ENCODE data around the gene C20orf204.
A peak's percentile ranks its signal among the peaks of the same experiment; 100 is the strongest.

The C20orf204 gene

DNA sequence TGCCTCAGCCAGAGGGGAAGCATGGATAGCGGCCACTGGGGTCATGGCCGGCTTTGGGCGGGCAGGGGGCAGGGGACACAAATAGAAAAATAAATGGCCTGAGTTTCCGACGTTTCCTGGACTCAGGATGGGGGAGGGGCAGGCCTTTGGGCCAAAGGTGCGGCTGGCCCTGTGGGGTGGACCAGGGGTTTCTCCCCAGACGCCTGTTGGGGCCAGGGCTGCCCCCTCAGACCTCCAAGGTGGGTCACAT is 20.6 kb downstream of the C20orf204 start:
- no peak for DNase-seq (ENCODE audit: low read depth, low spot score)

DNA sequence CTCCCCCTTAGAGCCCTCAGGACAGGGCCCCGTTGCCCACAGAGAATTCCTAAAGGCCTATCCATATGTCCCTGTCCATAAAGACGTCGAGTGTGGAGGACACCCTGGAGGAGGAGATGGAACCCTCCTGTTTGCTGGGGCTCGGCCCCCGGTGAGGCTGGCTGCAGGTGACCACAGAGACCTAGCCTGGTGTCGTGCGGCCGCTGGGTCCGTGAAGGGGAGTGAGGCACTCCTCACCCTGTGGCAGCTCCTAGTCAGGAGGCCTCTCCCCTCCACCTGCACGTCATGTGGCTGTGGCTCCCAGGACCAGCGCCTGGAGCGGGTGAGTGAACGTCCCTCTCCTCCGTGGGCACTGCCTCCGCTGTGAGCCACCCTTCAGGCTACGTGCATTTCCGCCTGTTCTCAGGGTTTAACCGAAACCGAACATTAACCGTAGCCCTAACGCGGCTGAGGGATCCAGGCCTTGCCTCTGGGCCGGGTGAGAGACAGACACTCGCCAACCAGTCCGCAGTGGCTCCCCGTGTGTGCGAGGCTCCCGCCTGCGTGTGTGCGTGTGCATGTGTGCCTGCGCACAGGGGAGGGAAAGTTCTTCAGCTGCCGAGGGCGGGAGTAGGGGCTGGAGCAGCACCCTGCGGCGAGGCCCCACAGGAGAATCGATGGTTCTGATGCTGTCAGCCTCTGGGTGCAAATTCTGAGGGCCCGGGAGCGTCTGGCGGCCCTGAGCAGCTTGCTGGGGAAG is 21.1 kb downstream of the C20orf204 start:
- no peak for DNase-seq (ENCODE audit: low read depth, low spot score)

DNA sequence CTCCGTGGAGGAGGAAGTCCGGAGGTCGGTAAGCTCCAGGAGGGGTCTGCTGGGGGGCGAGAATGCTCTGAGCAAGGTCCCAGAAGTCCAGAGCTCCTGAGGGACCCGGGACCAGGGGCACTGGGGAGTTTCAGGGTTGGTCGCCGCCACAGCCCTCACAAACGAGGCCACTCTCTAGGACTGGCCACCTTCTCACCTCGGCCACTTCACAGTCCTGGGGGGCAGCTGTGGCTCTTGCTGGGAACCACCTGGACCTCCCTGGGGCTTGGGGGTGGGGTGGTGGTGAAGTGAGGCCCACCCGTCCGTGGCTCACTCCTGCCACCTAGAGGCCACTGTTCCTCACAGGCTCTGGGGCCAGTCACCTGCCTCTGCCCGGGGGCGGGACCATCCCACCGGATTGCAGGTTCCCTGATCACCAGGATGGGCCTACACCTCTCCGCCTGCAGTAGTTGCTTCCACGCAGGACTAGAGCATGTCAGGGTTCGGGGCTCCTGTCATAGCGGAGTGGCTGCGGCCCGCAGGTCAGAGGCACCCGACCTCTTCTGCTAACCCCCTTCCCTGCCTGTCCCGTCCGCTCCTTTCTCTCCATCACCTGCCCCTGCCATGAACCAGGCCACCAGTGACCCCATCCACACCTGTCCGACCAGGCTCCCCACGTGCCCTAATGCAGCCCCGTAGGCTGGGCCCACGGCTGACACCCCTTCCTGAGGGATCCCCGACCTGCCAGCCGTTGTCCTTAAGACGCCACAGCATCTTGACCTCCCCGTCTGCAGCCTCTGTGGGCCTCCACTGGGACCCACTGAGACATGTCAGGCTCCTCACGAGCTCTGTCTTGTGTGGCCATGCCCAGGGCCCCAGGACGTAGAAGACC is 21.9 kb downstream of the C20orf204 start:
- peak; percentile 90 for DNase-seq (ENCODE audit: low read depth, low spot score)

DNA sequence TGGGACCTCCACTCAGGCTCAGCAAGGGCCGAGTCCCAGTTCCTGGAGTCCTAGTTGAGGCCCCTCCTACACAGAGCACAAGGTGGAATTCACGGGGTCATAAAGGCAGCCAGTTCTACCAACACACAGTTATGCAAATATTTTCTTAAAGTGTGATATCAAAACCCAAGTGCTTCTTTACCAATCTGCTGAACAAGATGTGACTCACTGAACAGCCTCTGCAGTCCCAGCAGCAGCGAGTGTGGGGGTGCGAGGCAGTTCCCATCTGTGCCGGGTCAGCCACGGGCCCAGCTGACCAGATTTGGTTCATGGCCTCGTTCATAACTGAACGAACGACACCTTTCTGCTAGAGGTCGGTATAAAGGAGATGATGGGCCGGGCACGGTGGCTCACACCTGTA is 22.6 kb downstream of the C20orf204 start:
- no peak for DNase-seq (ENCODE audit: low read depth, low spot score)

DNA sequence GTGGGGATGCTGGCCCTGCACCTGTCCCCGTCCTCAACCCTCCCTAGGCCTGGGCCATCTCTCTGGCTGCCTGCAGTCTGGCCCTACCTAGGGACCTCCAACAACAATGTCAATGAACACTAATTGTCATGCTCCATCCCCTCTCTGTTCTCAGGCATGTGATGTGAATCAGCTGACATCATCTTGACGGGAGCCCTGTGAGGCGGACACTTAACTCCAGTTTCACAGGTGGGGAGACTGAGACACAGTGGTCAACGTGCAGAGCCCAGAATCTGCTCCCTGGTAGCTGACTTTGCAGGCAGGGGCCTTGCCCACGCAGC is 26.3 kb downstream of the C20orf204 start:
- no peak for DNase-seq (ENCODE audit: low read depth, low spot score)

DNA sequence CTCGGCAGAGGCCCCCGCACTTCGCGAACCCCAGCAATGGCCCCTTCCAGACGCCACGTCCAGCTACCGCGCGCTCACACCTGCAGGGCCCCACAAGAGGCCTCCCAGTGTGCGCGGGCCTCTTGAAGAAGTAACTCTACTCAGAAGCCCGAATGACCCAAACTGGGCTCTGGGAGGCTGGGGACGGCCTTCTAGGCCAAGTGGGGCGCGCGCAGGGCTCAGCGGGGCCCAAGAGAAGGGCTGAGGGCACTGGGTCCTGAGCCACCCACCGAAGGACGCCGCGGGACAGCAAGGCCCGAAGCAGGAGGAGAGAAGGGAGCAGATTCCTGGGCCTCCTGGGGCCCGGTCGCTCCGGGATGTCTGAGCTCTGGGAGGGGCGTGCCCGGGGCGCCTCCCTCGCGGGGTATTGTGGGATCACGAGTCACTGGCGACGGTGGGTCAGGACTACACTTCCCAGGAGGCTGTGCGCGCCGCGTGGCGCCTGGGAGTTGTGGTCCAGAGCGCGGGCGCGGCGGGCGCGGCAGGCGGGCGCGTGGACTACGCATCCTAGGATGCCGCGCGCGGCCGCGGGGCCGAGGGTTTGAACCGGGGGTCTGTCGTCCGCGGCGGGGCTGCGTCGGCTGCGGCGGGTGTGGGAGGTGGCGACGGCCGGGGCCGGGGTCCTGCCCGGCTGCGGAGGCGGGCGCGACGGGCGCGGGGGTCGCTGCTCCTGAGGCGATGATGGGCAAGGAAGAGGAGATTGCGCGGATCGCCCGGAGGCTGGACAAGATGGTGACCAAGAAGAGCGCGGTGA is 26.8 kb downstream of the C20orf204 start, which contains the start of gene TCEA2:
Gene TCEA2 (plus strand): TSS at position 603 of the 793 bp plus-strand sequence. CDS start 115 bp downstream, at position 718.
- DNase-seq (ENCODE audit: low read depth, low spot score), result peak; percentile 93

DNA sequence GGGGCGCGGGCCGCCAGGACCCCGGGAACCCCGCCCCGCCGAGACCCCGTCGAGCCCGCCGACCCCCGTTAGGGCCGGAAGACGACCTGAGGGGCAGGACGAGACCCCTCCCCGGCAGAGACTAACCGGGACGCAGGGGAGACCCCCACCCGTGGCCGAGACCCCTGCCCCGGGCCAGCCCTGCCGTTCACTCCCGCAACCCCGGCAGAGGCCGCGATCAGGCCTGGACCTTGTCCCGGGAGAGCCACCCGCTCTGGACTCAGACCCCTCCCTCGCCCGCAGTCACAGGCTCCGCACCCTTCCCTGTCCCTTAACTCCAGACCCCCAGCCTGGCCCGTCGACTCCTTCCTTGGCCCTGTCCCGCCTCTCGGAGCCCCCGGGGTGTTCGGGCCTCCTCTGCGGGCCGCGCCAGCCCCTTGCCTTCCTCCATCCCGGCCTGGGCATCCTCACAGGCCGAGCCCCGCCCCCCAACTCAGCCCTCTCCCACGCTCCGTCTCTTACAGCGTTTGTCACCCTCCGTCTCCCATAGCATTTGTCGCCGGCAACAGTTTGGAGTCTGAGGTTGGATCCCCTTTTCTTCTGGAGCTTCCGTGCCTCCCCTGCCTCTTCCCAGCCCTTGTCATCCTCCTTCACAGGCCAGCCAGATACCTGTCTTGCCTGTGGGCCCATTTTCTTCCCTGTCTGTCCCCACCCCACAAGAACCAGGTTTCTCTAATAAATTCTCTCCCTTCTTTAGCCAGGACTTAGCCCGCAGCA is 27.6 kb downstream of the C20orf204 start:
- DNase-seq (ENCODE audit: low read depth, low spot score), result no peak

DNA sequence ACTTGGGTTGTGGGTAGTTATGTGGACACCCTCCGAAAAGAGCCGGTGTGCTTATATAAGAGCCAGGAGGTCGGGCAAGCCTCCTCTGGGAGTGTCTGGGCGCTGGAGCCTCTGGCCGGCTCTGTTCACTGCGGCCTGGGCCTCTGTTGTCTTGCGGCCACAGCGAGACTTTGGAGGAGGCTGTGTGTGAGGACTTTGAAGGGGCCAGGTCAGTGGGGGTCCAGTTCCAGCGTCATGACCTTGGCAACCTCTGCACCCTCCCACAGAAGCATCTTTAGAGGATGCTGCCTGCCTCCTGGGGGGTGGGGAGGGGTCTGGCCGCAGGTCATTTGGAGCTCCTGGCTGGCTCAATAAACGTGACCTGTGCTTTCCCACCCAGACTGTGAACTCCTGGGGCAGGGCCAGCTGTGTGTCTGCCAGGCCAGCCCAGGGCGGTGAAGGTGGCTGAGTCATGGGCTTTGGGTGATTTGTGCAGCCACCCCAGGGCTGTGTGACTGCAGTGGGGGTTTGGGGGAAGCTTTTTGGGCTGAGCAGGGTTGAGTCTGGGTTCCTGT is 28.2 kb downstream of the C20orf204 start:
- no peak for DNase-seq (ENCODE audit: low read depth, low spot score)

DNA sequence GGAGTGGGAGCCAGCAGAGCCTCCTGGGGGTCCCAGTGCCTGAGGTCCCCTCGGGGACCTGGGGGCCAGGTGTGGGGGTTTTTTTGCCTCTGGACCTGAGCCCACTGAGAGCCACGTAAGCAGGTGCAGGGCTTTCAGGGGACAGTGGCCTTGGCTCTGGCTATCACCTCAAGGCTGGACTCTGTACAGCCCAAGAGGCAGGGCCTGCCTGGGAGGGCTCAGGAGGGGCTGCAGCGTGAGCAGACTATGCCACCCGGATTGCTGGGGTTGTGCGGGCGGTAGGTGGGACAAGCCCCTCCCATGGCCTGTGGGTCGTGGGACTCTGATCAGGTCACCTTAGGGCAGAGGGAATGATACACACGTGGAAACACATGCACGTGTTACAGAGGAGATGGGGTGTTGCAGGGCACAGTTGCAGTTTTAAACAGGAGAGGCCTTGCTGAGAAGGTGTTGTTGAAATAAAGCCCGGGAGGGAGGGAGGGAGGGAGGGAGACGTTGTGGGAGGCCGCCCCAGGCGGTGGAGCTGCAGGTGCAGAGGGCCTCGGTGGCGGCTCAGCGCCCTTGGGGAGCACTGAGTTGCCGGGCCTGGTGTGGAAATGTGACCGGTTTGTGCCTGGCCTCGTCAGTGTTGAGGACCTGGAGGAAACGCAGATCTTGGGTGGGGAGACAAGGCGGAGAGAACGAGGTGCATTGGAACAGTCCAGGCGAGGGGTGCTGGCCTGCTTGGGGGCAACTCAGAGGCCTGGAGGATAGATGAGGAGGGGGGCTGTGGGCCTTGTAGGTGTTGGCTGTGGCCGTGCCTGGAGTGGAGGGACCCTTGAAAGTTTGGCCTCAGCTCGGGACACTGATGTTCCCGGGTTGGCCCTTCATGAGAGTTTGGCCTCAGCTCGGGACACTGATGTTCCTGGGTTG is 29.3 kb downstream of the C20orf204 start:
- no peak for DNase-seq (ENCODE audit: low read depth, low spot score)

DNA sequence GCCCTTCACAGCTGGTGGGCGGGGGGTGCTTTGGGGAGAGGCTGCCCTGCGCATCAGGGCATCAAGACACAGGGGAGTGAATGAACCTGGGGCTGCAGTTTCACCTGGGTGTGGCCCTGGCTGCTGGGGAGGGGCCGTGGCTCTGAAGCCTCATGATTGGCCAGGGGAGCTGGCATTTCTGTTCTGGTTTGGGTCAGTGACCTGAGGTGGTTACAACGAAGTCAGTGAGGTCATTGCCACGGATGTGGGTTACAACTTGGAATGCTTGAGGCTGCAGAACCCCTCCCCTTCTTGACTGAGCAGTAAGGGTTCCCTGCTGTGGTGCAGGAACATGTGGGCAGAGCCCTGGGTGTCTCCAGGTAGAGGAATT is 30.0 kb downstream of the C20orf204 start:
- no peak for DNase-seq (ENCODE audit: low read depth, low spot score)

DNA sequence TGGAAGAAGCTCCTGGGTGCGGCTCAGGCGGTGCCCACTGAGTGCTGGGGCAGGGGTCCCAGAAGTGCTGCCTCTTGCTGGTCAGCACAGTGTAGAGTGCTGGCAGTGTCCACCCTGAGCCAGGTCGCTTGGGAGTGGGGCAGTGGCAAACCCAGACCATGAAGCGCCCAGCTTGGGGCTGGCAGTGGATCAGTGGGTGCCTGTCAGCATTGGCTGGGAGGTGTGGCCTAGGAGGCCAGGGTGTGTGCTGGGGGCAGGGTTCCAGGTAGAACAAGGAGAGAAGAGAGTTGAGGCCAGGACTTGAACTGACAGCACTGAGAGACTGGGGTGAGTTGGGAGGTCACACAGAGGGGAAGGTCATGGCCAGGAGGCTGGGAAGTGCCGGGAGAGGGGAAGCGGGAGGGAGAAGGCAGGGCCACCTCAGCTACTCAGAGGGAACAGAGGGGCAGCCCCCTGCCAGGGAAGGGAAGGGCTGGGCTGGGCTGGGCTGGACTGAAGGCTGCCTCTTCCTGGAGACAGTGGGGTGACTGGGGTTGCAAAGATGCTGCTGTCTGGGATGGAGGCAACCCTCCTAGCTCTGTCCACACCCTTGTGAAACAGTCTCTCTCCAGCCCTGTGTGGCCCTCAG is 31.1 kb downstream of the C20orf204 start:
- DNase-seq (ENCODE audit: low read depth, low spot score), result no peak

DNA sequence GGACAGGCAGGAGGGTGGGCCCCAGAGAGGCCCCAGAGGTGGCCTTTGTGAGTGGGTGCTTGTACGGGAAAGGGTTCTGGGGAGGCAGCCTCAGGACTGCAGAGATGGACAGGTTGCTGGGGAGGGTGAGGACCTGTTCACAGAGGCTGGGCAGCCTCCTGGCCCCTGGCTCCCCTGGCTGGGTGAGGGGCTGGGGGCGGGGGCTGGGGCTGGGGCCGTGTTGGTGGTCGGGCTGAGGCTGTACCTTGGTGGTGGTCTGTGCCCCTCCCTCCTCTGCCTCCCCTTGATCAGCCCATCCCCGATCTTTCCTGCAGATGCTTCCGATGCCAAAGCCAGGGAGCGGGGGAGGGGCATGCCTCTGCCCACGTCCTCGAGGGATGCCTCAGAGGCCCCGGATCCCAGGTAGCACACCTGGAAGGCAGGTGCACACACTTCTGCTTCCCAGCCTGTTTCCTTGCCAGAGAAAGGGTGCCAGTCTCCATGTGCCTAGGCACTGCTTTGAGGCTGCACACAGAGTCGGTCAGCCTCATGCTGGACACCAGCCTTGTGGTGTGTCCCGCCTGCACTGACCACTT is 31.8 kb downstream of the C20orf204 start:
- no peak for DNase-seq (ENCODE audit: low read depth, low spot score)

DNA sequence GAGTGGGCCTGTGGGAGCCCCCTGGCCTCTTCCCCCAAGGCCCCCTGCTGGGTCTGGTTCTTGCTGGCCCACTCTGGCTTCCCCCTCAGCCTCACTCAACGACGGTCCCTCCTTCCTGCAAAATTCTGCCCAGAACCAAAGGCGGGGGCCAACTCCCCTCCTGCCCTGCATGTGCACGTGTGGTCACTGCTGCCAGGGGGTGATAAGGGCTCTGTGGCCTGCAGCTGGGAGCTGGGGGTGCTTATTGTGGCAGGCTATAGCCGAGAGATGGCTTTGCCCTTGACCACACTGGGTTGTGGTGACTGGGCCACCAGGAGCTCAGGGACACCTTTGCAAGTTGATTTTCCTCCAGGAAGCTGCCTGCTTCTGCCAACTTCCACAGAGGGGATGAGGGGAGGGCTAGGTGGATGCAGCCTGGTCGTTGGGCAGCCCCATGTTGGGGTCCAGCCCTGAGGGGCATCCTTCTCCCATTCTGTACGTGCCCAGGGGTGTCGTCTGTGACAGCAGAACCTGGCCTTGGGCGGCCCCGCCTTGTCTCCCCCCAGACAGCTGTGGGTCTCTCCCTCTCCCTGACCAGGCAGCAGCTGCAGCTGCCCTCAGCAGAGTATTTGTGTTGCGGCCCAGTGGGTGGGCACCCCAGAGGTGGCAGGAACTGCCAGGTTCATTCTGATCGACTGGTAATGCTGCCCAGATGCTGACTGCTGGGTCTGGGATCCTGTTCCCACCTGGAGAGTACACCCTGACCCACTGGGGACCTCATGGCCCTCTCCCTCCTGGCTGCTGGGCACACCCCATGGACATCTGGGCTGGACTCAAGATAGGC is 32.6 kb downstream of the C20orf204 start:
- no peak for DNase-seq (ENCODE audit: low read depth, low spot score)

DNA sequence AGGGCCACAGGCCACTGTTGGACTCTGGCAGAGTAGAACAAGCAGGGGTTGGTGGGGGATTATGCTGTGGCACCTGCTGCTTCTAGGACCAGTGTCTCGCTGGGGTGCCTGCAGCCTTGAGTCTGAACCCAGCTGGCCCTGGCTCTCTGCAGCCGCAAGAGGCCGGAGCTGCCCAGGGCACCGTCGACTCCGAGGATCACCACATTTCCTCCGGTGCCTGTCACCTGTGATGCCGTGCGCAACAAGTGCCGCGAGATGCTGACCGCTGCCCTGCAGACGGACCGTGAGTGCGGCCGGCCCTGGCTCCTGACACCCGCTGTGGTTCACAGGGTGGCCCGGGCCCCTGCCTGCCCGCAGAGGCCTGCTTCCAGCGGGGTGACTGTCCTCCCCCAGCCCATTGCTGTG is 33.2 kb downstream of the C20orf204 start:
- no peak for DNase-seq (ENCODE audit: low read depth, low spot score)

DNA sequence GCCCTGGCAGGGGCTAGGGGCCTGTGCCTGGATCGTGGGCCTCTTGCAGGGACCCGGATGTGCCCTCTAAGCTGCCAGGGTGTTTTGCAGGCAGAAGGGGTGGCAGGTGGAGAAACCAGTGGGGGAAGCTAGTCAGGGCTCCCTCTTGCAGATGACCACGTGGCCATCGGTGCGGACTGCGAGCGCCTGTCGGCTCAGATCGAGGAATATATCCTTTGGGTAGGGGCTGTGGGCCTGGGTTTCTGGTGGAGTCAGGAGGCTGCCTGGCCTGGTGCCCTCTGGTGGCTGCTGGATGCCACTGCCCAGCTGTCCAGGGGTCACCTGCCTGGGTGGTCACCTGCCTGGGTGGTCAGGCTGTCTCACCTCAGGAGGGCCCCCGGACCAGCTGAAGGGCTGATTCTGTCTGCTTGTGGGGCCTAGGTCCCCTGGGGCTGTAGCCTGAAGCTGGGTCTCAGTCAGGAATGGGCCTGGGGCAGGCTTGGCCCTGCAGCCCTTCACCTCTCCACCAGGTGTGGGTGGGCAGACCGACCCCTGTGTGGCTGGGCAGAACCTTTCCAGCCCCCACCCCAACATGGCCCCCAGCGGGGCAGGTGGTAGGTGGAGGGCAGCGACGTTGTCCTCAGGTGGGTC is 33.7 kb downstream of the C20orf204 start:
- DNase-seq (ENCODE audit: low read depth, low spot score), result peak; percentile 85

DNA sequence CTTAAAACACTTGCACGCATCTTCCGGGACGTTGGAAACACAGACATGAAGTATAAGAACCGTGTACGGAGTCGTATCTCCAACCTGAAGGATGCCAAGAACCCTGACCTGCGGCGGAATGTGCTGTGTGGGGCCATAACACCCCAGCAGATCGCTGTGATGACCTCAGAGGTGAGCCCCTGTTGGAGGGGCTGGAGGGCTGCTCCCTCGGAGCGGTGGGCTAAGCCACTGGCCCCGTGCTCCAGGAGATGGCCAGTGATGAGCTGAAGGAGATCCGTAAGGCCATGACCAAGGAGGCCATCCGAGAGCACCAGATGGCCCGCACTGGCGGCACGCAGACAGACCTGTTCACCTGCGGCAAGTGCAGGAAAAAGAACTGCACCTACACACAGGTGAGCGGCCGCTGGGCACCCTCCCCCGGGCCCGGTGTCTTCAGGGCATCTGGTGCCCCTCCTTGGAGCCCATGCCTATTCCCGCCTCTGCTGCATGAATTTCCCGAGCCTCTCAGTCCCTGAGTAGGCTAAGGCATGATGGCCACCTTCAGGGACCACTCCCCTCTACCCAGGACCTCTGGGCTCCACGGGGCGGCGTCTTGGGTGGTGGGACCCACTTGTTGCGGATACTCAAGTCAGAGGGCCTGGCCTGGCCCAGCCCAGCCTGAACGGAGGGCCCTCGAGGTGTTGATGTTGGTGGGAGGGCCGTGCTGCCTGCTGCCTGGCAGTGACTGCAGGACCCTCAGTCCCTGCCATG is 34.4 kb downstream of the C20orf204 start:
- no peak for DNase-seq (ENCODE audit: low read depth, low spot score)
